NCI-H128 (cell line): Measurements from ENCODE around the gene GOLM1.

Experiments
- DNase-seq: peaks from one replicate; lab custom pipeline; 2025; ENCODE audit not compliant: unreplicated experiment; lab: John Stamatoyannopoulos, UW

Gene GOLM1

GRCh38 chr9:85994191-85994590 lies 105.2 kb downstream of the GOLM1 start:
- no peak for DNase-seq

- DNase-seq = no peak
Measured at GRCh38 chr9:85987236-85987635, 112.1 kb downstream of the GOLM1 start.

- DNase-seq = no peak
Measured at GRCh38 chr9:85984457-85984856, 114.9 kb downstream of the GOLM1 start.

- DNase-seq = no peak
Measured at GRCh38 chr9:85981369-85981768, 118.0 kb downstream of the GOLM1 start.

- DNase-seq = no peak
Measured at GRCh38 chr9:85978496-85978895, 120.9 kb downstream of the GOLM1 start.
